IMR-90 (cell line): ENCODE measurements around the gene SLC6A20. TPM values are rescaled to one million over a fixed set of nuclear protein-coding genes. Genes with fewer than 3 reads are reported as not detected.

Experiments
- ATAC-seq: fragments of 200-7000 bp; cut with Tn5 transposase; 2 replicates; pipeline ENCODE4 v1.9.1; 2020; ENCODE audit warnings: low read depth, mild to moderate bottlenecking, moderate library complexity
- BruUV-seq: library from RNA; stranded (reverse); fragments of 400-500 nt; replicated peaks from 2 replicates; lab custom pipeline; 2021; lab: Mats Ljungman, UMichigan
- CTCF ChIA-PET: fragments of 300-600 bp; formaldehyde crosslinking; extraction: SDS; loops from one replicate; lab custom pipeline; 2021; ENCODE audit warnings: antibody characterized with exemption; lab: Yijun Ruan, JAX
- POLR2A ChIA-PET: fragments of 300-600 bp; sonication (Branson Sonifier 250); formaldehyde crosslinking; loops from one replicate; lab custom pipeline; 2022; ENCODE audit warnings: antibody characterized with exemption; ENCODE audit not compliant: unreplicated experiment; lab: Charles Lee
- DNase-seq: peaks from one replicate; pipeline ENCODE4 v3.0.0; 2013
- H2AFZ ChIP-seq: replicated peaks from 2 replicates; pipeline ENCODE3; 2013; ENCODE audit warnings: low read length, mild to moderate bottlenecking; ENCODE audit not compliant: poor library complexity
- H2AK5ac ChIP-seq: 2 replicates; pipeline ENCODE4 v1.6.1; 2013; ENCODE audit warnings: low read depth, low read length, inconsistent platforms
- H2AK9ac ChIP-seq: replicated peaks from 2 replicates; pipeline ENCODE3; 2013; ENCODE audit warnings: mild to moderate bottlenecking, low read depth, low read length, moderate library complexity; ENCODE audit not compliant: poor library complexity
- H2BK120ac ChIP-seq: 2 replicates; pipeline ENCODE4 v1.6.1; 2013; ENCODE audit warnings: low read depth, low read length, inconsistent platforms
- H2BK15ac ChIP-seq: 3 replicates; pipeline ENCODE4 v1.6.1; 2013; ENCODE audit warnings: low read depth, low read length, inconsistent platforms
- H2BK20ac ChIP-seq: 2 replicates; pipeline ENCODE4 v1.6.1; 2013; ENCODE audit warnings: low read depth, mild to moderate bottlenecking, inconsistent platforms, low read length, moderate library complexity
- H2BK5ac ChIP-seq: 2 replicates; pipeline ENCODE4 v1.6.1; 2013; ENCODE audit warnings: mild to moderate bottlenecking, low read depth, low read length, inconsistent platforms; ENCODE audit not compliant: poor library complexity, severe bottlenecking
- H3K14ac ChIP-seq: replicated peaks from 2 replicates; pipeline ENCODE4 v1.6.1; 2013; ENCODE audit warnings: low read depth, low read length, inconsistent platforms
- H3K18ac ChIP-seq: 2 replicates; pipeline ENCODE4 v1.6.1; 2013; ENCODE audit warnings: low read depth, low read length, control low read depth
- H3K23ac ChIP-seq: 2 replicates; pipeline ENCODE4 v1.6.1; 2013; ENCODE audit warnings: low read depth, low read length, inconsistent platforms
- H3K27ac ChIP-seq: 2 replicates; pipeline ENCODE4 v1.5.1; 2013; ENCODE audit warnings: mild to moderate bottlenecking, control low read depth, low read length; ENCODE audit not compliant: insufficient read depth
- H3K27me3 ChIP-seq: 2 replicates; pipeline ENCODE4 v1.6.1; 2013; ENCODE audit warnings: low read length; ENCODE audit not compliant: control insufficient read depth, insufficient read depth
- H3K36me3 ChIP-seq: 2 replicates; pipeline ENCODE4 v1.6.1; 2013; ENCODE audit warnings: low read length, mixed read lengths; ENCODE audit not compliant: control insufficient read depth, insufficient read depth
- H3K4ac ChIP-seq: 2 replicates; pipeline ENCODE4 v1.6.1; 2013; ENCODE audit warnings: low read depth, low read length, inconsistent platforms
- H3K4me1 ChIP-seq: 2 replicates; pipeline ENCODE4 v1.6.1; 2013; ENCODE audit warnings: low read length, mixed read lengths; ENCODE audit not compliant: control insufficient read depth, insufficient read depth
- H3K4me2 ChIP-seq: 2 replicates; pipeline ENCODE4 v1.6.1; 2013; ENCODE audit warnings: low read depth, mild to moderate bottlenecking, control low read depth, low read length, moderate library complexity
- H3K4me3 ChIP-seq: 2 replicates; pipeline ENCODE4 v1.5.1; 2013; ENCODE audit warnings: low read depth, mild to moderate bottlenecking, control low read depth, low read length, moderate library complexity; ENCODE audit not compliant: insufficient read depth
- H3K56ac ChIP-seq: 2 replicates; pipeline ENCODE4 v1.6.1; 2013; ENCODE audit warnings: low read length, inconsistent platforms; ENCODE audit not compliant: insufficient read depth; ENCODE audit errors: extremely low read depth
- H3K79me1 ChIP-seq, 2 experiments: 2 replicates each; pipeline ENCODE4 v1.6.1; 2013; ENCODE audit warnings: low read length in 2 of 2, inconsistent platforms in 1 of 2, low read depth in 1 of 2
- H3K9ac ChIP-seq: 2 replicates; pipeline ENCODE4 v1.6.1; 2013; ENCODE audit warnings: low read depth, low read length, control low read depth
- H3K9me1 ChIP-seq: 2 replicates; pipeline ENCODE4 v1.6.1; 2013; ENCODE audit warnings: low read length, inconsistent platforms; ENCODE audit not compliant: insufficient read depth
- H3K9me3 ChIP-seq: 2 replicates; pipeline ENCODE4 v1.6.1; 2013; ENCODE audit warnings: low read length; ENCODE audit not compliant: control insufficient read depth, insufficient read depth
- H4K20me1 ChIP-seq: 2 replicates; pipeline ENCODE4 v1.6.1; 2013; ENCODE audit warnings: low read length, inconsistent platforms; ENCODE audit not compliant: insufficient read depth
- H4K5ac ChIP-seq: 2 replicates; pipeline ENCODE4 v1.6.1; 2013; ENCODE audit warnings: mild to moderate bottlenecking, low read depth, low read length, control low read depth
- H4K8ac ChIP-seq, 2 experiments: 2 replicates each; pipeline ENCODE4 v1.6.1; 2013; ENCODE audit warnings: low read depth in 2 of 2, low read length in 2 of 2, control low read depth in 1 of 2, inconsistent platforms in 1 of 2
- H4K91ac ChIP-seq: 2 replicates; pipeline ENCODE4 v1.6.1; 2013; ENCODE audit warnings: low read depth, low read length, inconsistent platforms; ENCODE audit not compliant: insufficient read depth
- CEBPB ChIP-seq: IDR thresholded peaks from 2 replicates; pipeline ENCODE4 v1.6.1; 2012; ENCODE audit warnings: low read depth, low read length, improper control_type of control experiment
- MAFK ChIP-seq: IDR thresholded peaks from 2 replicates; pipeline ENCODE4 v1.6.1; 2012; ENCODE audit warnings: low read depth, low read length, improper control_type of control experiment
- WGBS, 2 experiments: methylation state at CpG; one replicate each; pipeline versions ENCODE4 v1.1.5 to v1.1.7; 2013; ENCODE audit warnings: missing lambda C conversion rate in 2 of 2; ENCODE audit not compliant: insufficient read length in 1 of 2; ENCODE audit errors: extremely low coverage in 2 of 2; 5-methylcytosine and 5-hydroxymethylcytosine counted together
- dilution Hi-C: fragments of 300-500 bp; cut with HindIII; formaldehyde crosslinking; loops from one replicate; pipeline ENCODE4 v1.14.3; 2018; ENCODE audit warnings: low sequenced_read_pairs; ENCODE audit not compliant: unreplicated experiment
- in situ Hi-C: fragments of 300-500 bp; cut with MboI; formaldehyde crosslinking; loops from 3 replicates; pipeline ENCODE4 v1.14.3; 2019; ENCODE audit warnings: low sequenced_read_pairs, inconsistent platforms, mixed read lengths
- intact Hi-C: fragments of 100-400 bp; cut with micrococcal nuclease; formaldehyde crosslinking; loops from 2 replicates; pipeline ENCODE4 v1.10.0; 2022
- polyA plus RNA-seq, 3 experiments: library from polyadenylated mRNA; depleted of rRNA; stranded (reverse); fragments of >200 nt; gene quantifications; 2 replicates each; pipeline ENCODE4 v1.2.3, GENCODE V29; 2012; ENCODE audit warnings: low replicate concordance in 1 of 3
- total RNA-seq: library from RNA; depleted of rRNA; stranded (reverse); fragments of >200 nt; gene quantifications from 2 replicates; pipeline ENCODE4 v1.2.3, GENCODE V29; 2012

Gene SLC6A20
- total and polyA plus RNA-seq, 2 of the 4 experiments (the other 2 are of a cell fraction) = not detected

DNA sequence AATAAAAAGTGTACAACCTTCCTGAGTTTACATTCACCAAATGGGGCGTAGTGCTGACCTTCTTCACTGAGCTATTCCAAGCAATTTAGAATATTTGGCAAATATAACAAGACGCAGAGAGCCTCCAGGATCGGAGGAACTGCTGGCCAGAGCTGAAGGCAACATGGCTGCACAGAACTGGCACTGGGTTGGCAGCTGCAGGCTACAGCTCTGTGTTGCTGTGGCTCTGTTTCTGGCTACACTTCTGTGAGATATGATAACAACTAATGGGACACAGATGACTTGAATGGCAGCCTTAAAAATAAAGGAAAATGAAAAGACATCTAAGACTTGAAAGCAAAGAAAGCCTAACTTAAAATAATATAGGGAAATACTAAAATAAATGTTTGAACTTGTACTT is 10.8 kb upstream of the SLC6A20 start:
- Histone ChIP-seq H2AK5ac (no peak overlapping the region), H4K20me1 (no peaks in the 10 kb centered on the region), H3K9me1 (no peaks in the 10 kb centered on the region), H3K4me2 (no peak overlapping the region), H2AFZ (no peak overlapping the region), H3K79me1 (no peaks in the 10 kb centered on the region), H2BK5ac (no peak overlapping the region), H3K27me3 (peaks cover 22% of the 10 kb centered on the region), H3K4ac (no peak overlapping the region), H3K27ac (no peak overlapping the region), H3K56ac (no peak overlapping the region), H3K14ac (no peak overlapping the region), H3K9me3 (no peaks in the 10 kb centered on the region), H3K9ac (no peak overlapping the region), H2BK20ac (no peak overlapping the region), H4K91ac (no peak overlapping the region), H3K18ac (no peak overlapping the region), H3K4me3 (no peak overlapping the region), H3K4me1 (no peaks in the 10 kb centered on the region), H2AK9ac (no peak overlapping the region), H2BK15ac (no peak overlapping the region), H3K23ac (no peak overlapping the region), H3K36me3 (no peaks in the 10 kb centered on the region), H4K5ac (no peak overlapping the region), H2BK120ac (no peak overlapping the region), H4K8ac (no peak overlapping the region)
- dilution Hi-C loops = no loop called here
- DNase-seq (no peak), ATAC-seq (no peak)
- intact Hi-C loops = no loop called here
- no CpG with 5 or more reads among the region's 3 CpGs for whole genome bisulfite sequencing, 2 experiments
- BruUV-seq = no TSS peak
- TF ChIP-seq CEBPB (no peak), MAFK (no peak)
- CTCF ChIA-PET = interaction anchor here (1.5 kb wide), 1 partner anchor 26 kb away, joined by 3 read pairs; no protein-coding TSS in a partner anchor
- in situ Hi-C loops = no loop called here
- POLR2A ChIA-PET = no interaction called here
